Smooth muscle cell (in vitro differentiated cells): ENCODE results near the gene PTGES3L. TPM values are rescaled to one million over a fixed set of nuclear protein-coding genes. Genes with fewer than 3 reads are reported as not detected.

Experiments
- DNase-seq: peaks from one replicate; lab custom pipeline; 2025; ENCODE audit not compliant: unreplicated experiment; lab: John Stamatoyannopoulos, UW
- H2AFZ ChIP-seq: fragments of 200-600 bp; sonication (generic); 2 replicates; pipeline ENCODE4 v1.6.0; 2016; ENCODE audit warnings: antibody characterized with exemption, low read depth, mild to moderate bottlenecking
- H3F3A ChIP-seq: fragments of 200-600 bp; sonication (generic); 2 replicates; pipeline ENCODE4 v1.6.0; 2017; ENCODE audit warnings: antibody characterized with exemption, low read depth
- H3K27ac ChIP-seq: fragments of 200-600 bp; sonication (generic); 2 replicates; pipeline ENCODE4 v1.5.1; 2016; ENCODE audit warnings: low read depth, mild to moderate bottlenecking
- H3K27me3 ChIP-seq: fragments of 200-600 bp; sonication (generic); 2 replicates; pipeline ENCODE4 v1.6.1; 2016; ENCODE audit warnings: low read depth, mild to moderate bottlenecking
- H3K36me3 ChIP-seq: fragments of 200-600 bp; sonication (generic); 2 replicates; pipeline ENCODE4 v1.5.1; 2016; ENCODE audit warnings: low read depth
- H3K4me1 ChIP-seq: fragments of 200-600 bp; sonication (generic); 2 replicates; pipeline ENCODE4 v1.5.1; 2016; ENCODE audit warnings: low read depth
- H3K4me2 ChIP-seq: fragments of 200-600 bp; sonication (generic); 2 replicates; pipeline ENCODE4 v1.6.0; 2016; ENCODE audit warnings: mild to moderate bottlenecking
- H3K4me3 ChIP-seq: fragments of 200-600 bp; sonication (generic); 2 replicates; pipeline ENCODE4 v1.5.1; 2016; ENCODE audit warnings: mild to moderate bottlenecking
- H3K79me2 ChIP-seq: fragments of 200-600 bp; sonication (generic); 2 replicates; pipeline ENCODE4 v1.6.0; 2016; ENCODE audit warnings: low read depth, mild to moderate bottlenecking
- H3K9ac ChIP-seq: fragments of 200-600 bp; sonication (generic); 2 replicates; pipeline ENCODE4 v1.6.0; 2016; ENCODE audit warnings: low read depth
- H3K9me3 ChIP-seq: fragments of 200-600 bp; sonication (generic); replicated peaks from 2 replicates; pipeline ENCODE4 v1.5.1; 2016; ENCODE audit warnings: low read depth
- H4K20me1 ChIP-seq: fragments of 200-600 bp; sonication (generic); 2 replicates; pipeline ENCODE4 v1.6.0; 2016; ENCODE audit warnings: low read depth
- WGBS: methylation state at CpG from one replicate; pipeline ENCODE4 v1.1.7; 2016; ENCODE audit warnings: low lambda C conversion rate; 5-methylcytosine and 5-hydroxymethylcytosine counted together
- polyA plus RNA-seq: library from polyadenylated mRNA; unstranded; fragments of >200 nt; fragmentation: Nextera tagmentation; extraction: Ambion mirVana; gene quantifications from 2 replicates; pipeline ENCODE4 v1.2.1, GENCODE V29; 2016
- total RNA-seq: library from RNA; depleted of rRNA; stranded (reverse); fragments of >200 nt; gene quantifications from 2 replicates; pipeline ENCODE4 v1.2.3, GENCODE V29; 2014
- TF ChIP-seq, protein P1 (sequence below): fragments of 200-600 bp; sonication (generic); IDR thresholded peaks from 2 replicates; pipeline ENCODE4 v1.5.1; 2017; ENCODE audit warnings: borderline replicate concordance, mild to moderate bottlenecking, antibody characterized with exemption; ENCODE audit not compliant: insufficient read depth, poor library complexity, severe bottlenecking

Gene PTGES3L
- total and polyA plus RNA-seq, 2 experiments from 2014 or later: 6.7 to 8.3 TPM

DNA sequence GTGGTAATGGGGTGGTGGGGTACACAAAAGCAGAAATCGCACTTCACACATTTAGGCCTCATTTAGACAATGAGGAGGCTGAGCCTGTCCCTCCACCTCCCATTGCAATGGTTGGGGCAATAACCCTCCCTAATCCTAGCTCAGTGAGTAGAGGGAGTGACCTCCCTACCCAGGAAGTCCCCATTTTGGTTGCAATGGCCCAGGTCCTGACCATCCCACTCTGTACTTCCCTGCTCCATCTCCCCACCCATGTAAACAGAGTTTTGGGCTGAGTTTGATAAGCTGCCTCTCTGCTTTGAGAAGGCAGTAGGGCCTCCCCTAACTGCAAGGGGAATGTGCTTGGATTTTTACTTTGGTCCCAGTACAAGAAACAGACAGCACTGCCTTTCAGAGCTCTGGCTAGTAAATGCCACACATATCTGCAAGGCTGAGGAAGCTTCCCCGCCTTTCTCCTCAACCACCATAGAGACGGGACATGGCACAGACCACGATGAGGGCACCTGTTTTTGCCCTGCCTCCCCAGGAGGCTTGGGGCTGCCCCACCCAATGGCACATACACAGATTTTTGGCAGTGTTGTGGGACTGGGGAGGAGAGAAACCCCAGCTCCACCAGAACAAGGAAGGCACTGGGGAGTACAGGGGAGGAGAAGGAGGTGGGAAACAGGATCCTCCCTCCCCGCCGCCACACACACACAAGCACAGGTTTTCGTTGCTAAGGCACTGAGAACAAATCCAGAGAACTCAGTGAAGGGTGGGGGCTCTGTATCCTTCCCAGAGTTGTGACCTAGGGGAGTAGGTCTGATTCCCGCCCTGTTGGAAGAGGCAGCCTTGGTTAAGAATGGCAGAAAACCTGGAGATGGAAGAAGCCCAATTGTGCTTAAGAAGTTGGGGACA is 35.0 kb upstream of the PTGES3L start:
- Histone ChIP-seq H3K27ac (no peak overlapping the region), H2AFZ (no peak overlapping the region), H3K27me3 (no peaks in the 10 kb centered on the region), H3K4me1 (no peaks in the 10 kb centered on the region), H3F3A (no peaks in the 10 kb centered on the region), H3K9ac (no peak overlapping the region), H3K4me2 (no peak overlapping the region), H3K9me3 (no peaks in the 10 kb centered on the region), H3K79me2 (peaks cover 10% of the 10 kb centered on the region), H3K36me3 (no peaks in the 10 kb centered on the region), H3K4me3 (no peak overlapping the region), H4K20me1 (peaks cover 36% of the 10 kb centered on the region)
- TF ChIP-seq, protein P1, sequence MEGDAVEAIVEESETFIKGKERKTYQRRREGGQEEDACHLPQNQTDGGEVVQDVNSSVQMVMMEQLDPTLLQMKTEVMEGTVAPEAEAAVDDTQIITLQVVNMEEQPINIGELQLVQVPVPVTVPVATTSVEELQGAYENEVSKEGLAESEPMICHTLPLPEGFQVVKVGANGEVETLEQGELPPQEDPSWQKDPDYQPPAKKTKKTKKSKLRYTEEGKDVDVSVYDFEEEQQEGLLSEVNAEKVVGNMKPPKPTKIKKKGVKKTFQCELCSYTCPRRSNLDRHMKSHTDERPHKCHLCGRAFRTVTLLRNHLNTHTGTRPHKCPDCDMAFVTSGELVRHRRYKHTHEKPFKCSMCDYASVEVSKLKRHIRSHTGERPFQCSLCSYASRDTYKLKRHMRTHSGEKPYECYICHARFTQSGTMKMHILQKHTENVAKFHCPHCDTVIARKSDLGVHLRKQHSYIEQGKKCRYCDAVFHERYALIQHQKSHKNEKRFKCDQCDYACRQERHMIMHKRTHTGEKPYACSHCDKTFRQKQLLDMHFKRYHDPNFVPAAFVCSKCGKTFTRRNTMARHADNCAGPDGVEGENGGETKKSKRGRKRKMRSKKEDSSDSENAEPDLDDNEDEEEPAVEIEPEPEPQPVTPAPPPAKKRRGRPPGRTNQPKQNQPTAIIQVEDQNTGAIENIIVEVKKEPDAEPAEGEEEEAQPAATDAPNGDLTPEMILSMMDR: no peak
- 90% methylated on average over 8 of the region's 8 CpGs for WGBS
- DNase-seq: no peak

DNA sequence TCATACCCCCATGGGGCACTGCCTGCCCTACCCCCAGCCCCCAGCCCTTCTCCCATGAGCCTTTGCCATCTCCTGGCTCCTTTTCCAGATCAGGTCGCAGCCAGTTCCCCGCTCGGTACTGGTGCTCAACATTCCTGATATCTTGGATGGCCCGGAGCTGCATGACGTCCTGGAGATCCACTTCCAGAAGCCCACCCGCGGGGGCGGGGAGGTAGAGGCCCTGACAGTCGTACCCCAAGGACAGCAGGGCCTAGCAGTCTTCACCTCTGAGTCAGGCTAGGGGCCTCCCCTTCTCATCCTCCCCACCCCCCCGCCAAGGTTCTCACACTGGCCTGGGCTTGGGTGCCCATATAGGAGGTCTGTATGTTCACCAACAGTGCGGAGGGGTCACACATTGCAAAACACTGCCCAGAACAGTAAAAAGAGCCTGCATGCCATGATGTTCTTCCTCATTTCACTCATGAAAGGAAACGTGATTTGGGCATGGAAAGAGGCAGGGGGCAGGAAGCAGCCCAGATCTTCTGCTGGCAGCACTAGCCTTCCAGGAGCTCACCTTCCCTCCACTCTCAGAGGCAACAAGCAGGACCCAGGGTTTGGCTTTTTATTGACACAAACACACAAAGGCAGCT is 34.3 kb upstream of the PTGES3L start:
- 88% methylated on average over 12 of the region's 12 CpGs for WGBS
- TF ChIP-seq, protein P1: no peak

GRCh38 chr17:43013296-43013695 is 33.4 kb upstream of the PTGES3L start:
- peaks cover 20% of the 10 kb centered on the region for H4K20me1 ChIP-seq
- no peaks in the 10 kb centered on the region for H3F3A ChIP-seq
- H3K4me1 ChIP-seq: no peaks in the 10 kb centered on the region
- 93% methylated on average over 8 of the region's 8 CpGs for WGBS
- TF ChIP-seq, protein P1: no peak
- H3K36me3 ChIP-seq: no peaks in the 10 kb centered on the region
- H3K9ac ChIP-seq: no peak overlapping the region
- no peaks in the 10 kb centered on the region for H3K79me2 ChIP-seq
- H3K4me3 ChIP-seq: no peak overlapping the region
- no peak overlapping the region for H2AFZ ChIP-seq
- H3K4me2 ChIP-seq: no peak overlapping the region
- no peaks in the 10 kb centered on the region for H3K9me3 ChIP-seq
- H3K27ac ChIP-seq: no peak overlapping the region
- no peak for DNase-seq
- H3K27me3 ChIP-seq: no peaks in the 10 kb centered on the region

More for the DNA sequence above, 34.3 kb upstream of the PTGES3L start:
- Histone ChIP-seq H3F3A (no peaks in the 10 kb centered on the region), H3K27me3 (no peaks in the 10 kb centered on the region), H3K4me3 (no peak overlapping the region), H3K27ac (no peak overlapping the region), H3K36me3 (no peaks in the 10 kb centered on the region), H3K9ac (no peak overlapping the region), H3K4me1 (no peaks in the 10 kb centered on the region), H3K9me3 (no peaks in the 10 kb centered on the region), H2AFZ (no peak overlapping the region), H3K79me2 (peaks cover 2% of the 10 kb centered on the region), H3K4me2 (no peak overlapping the region), H4K20me1 (peaks cover 28% of the 10 kb centered on the region)
- DNase-seq: no peak
